ENCODE data around the gene GDF2. TPM values are rescaled to one million over a fixed set of nuclear protein-coding genes. Genes with fewer than 3 reads are reported as not detected.

Gene GDF2
- total RNA-seq, 1 donor from 2014 or later = not detected

GRCh38 chr10:47303105-47303504 is 19.1 kb upstream of the GDF2 start:
- no peak overlapping the region for H3K4me3 ChIP-seq
- H3K9me3 ChIP-seq = no peaks in the 10 kb centered on the region
- no peak for ATAC-seq
- TF ChIP-seq CTCF (IDR thresholded peaks at IDR 0.05) = no peak
- H3K27ac ChIP-seq = no peak overlapping the region
- no peak for DNase-seq
- intact Hi-C loops (cut with DNase I) = no loop called here
- no peaks in the 10 kb centered on the region for H3K4me1 ChIP-seq
- H3K36me3 ChIP-seq = no peaks in the 10 kb centered on the region
- peaks cover 28% of the 10 kb centered on the region for H3K27me3 ChIP-seq (ENCODE audit: low read depth)

- Histone ChIP-seq H3K9me3 (no peaks in the 10 kb centered on the region), H3K4me3 (no peak overlapping the region), H3K36me3 (no peaks in the 10 kb centered on the region), H3K4me1 (no peaks in the 10 kb centered on the region), H3K27me3 (ENCODE audit: low read depth) (peaks cover 28% of the 10 kb centered on the region), H3K27ac (no peak overlapping the region)
- intact Hi-C loops (cut with DNase I) = no loop called here
- no peak for ATAC-seq
- no peak for DNase-seq
- TF ChIP-seq CTCF (IDR thresholded peaks at IDR 0.05) = no peak
Measured at GRCh38 chr10:47303866-47304265, 18.4 kb upstream of the GDF2 start.

- H3K36me3 ChIP-seq = no peaks in the 10 kb centered on the region
- no peak overlapping the region for H3K27ac ChIP-seq
- ATAC-seq = no peak
- no peak overlapping the region for H3K4me3 ChIP-seq
- intact Hi-C loops (cut with DNase I) = no loop called here
- no peaks in the 10 kb centered on the region for H3K4me1 ChIP-seq
- no peak for DNase-seq
- H3K27me3 ChIP-seq (ENCODE audit: low read depth) = peaks cover 18% of the 10 kb centered on the region
- no peaks in the 10 kb centered on the region for H3K9me3 ChIP-seq
- TF ChIP-seq CTCF (IDR thresholded peaks at IDR 0.05) = no peak
Measured at GRCh38 chr10:47305566-47305965, 16.7 kb upstream of the GDF2 start.

- Histone ChIP-seq H3K27ac (no peak overlapping the region), H3K4me1 (peaks cover 7% of the 10 kb centered on the region), H3K4me3 (no peak overlapping the region), H3K9me3 (no peaks in the 10 kb centered on the region), H3K36me3 (no peaks in the 10 kb centered on the region), H3K27me3 (ENCODE audit: low read depth) (peaks cover 9% of the 10 kb centered on the region)
- ATAC-seq (no peak), DNase-seq (no peak)
- TF ChIP-seq CTCF (IDR thresholded peaks at IDR 0.05) = no peak
- intact Hi-C loops (cut with DNase I) = no loop called here
Measured at GRCh38 chr10:47306387-47307210, 15.7 kb upstream of the GDF2 start.

GRCh38 chr10:47307381-47307780 is 14.9 kb upstream of the GDF2 start:
- ATAC-seq = no peak
- Histone ChIP-seq H3K36me3 (no peaks in the 10 kb centered on the region), H3K4me3 (no peak overlapping the region), H3K27me3 (ENCODE audit: low read depth) (peaks cover 3% of the 10 kb centered on the region), H3K4me1 (peaks cover 7% of the 10 kb centered on the region), H3K27ac (no peak overlapping the region), H3K9me3 (no peaks in the 10 kb centered on the region)
- no peak for DNase-seq
- intact Hi-C loops (cut with DNase I) = no loop called here
- no peak for TF ChIP-seq CTCF (IDR thresholded peaks at IDR 0.05)
